ENCODE results near the gene GXYLT2.

DNA sequence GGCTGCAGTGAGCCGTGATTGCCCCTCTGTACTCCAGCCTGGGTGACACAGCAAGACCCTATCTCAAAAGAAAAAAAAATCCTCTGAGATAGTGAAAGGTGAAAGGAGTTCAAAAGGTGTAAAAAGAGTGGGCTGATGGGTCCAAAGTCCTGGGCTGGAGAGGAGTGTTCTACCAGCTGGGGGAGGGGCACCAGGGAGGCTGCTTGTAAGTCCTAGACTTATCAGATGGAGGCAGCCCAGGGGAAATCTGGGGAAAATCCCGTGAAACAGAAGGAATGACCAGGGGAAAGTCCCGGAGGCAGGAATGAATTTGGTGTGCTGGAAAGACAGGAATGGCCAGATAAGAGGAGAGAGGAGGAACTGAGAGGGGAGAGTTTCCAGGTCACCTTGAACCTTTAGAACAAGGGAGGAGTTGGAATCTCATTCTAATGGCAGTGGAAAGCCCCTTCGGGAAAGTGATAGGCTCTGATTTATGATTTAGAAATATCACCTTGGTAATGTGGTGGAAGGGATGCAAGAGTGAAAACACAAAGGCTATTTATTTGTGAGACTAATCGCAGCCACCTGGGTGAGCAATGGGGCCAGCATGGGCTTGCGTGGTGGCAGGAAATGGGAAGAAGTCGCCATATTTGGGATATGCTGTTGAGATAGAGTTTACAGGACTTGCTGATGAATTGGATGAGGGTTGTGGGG, 85.3 kb downstream of the GXYLT2 start:
- TF ChIP-seq CTCF (IDR thresholded peaks at IDR 0.05) (no peak), POLR2A (IDR thresholded peaks at IDR 0.05) (no peak)

All from uterus (tissue), 2 donors.